Neural cell (in vitro differentiated cells): ENCODE measurements around the gene MAP3K19.

ENCODE experiments used
- CTCF ChIP-seq: fragments of 450-650 bp; IDR thresholded peaks from 2 replicates; pipeline ENCODE4 v1.5.1; 2014; ENCODE audit warnings: antibody characterized with exemption, mild to moderate bottlenecking, moderate library complexity; ENCODE audit not compliant: poor library complexity, severe bottlenecking
- EP300 ChIP-seq: fragments of 450-650 bp; conservative IDR thresholded peaks from 2 replicates; pipeline ENCODE4 v1.6.1; 2014; ENCODE audit warnings: antibody characterized with exemption, mild to moderate bottlenecking, moderate library complexity; ENCODE audit not compliant: poor library complexity, severe bottlenecking
- EZH2 ChIP-seq: fragments of 200-600, 300-800 bp; shearing (Covaris generic), sonication (generic); IDR thresholded peaks from 2 replicates; pipeline ENCODE4 v1.6.1; 2014; ENCODE audit warnings: antibody characterized with exemption, low read length, borderline replicate concordance, mild to moderate bottlenecking; ENCODE audit not compliant: insufficient read depth, poor library complexity, severe bottlenecking
- POLR2AphosphoS5 ChIP-seq: IDR thresholded peaks from 2 replicates; pipeline ENCODE4 v1.6.1; 2012
- REST ChIP-seq: IDR thresholded peaks from 2 replicates; pipeline ENCODE4 v1.6.1; 2012; ENCODE audit warnings: borderline replicate concordance

- TF ChIP-seq CTCF (no peak), REST (no peak), EP300 (no peak), POLR2AphosphoS5 (no peak), EZH2 (no peak)
Measured at GRCh38 chr2:134919341-134920210, 127.7 kb downstream of the MAP3K19 start.
